ENCODE measurements around the gene CRY1. TPM values are rescaled to one million over a fixed set of nuclear protein-coding genes. Genes with fewer than 3 reads are reported as not detected.

The CRY1 gene
- total and polyA plus RNA-seq, 9 of the 15 experiments (the other 6 are each of a cell fraction or from before 2014, with no cell fraction given): 8.7 to 33.3 (median 25.2) TPM

GRCh38 chr12:106941481-106942156 is 151.7 kb downstream of the CRY1 start (continued):
- TF ChIP-seq ZNF134 (CRISPR knock-in tag; conservative IDR thresholded peaks at IDR 0.05) (peak; percentile 55; the same call in 1 of the 2 replicates), ESRRB (CRISPR knock-in tag; IDR thresholded peaks at IDR 0.05; ENCODE audit: borderline replicate concordance) (no peak), SNRNP70 (optimal IDR thresholded peaks at IDR 0.05; ENCODE audit: low read depth, low read length) (no peak), SMARCE1 (IDR thresholded peaks at IDR 0.05) (peak; percentile 88), JUN (IDR thresholded peaks at IDR 0.05; ENCODE audit: borderline replicate concordance, low read depth, low read length) (peak; percentile 17; the same call in 1 of the 2 replicates), JUN (CRISPR knock-in tag; IDR thresholded peaks at IDR 0.05; ENCODE audit: borderline replicate concordance) (no peak), MXD1 (CRISPR knock-in tag; IDR thresholded peaks at IDR 0.05; ENCODE audit: borderline replicate concordance, poor library complexity, severe bottlenecking) (no peak), TBL1XR1 (IDR thresholded peaks at IDR 0.05; ENCODE audit: low read length in 2 of 2) (peak in 1 of 2 experiments; percentile 91; a peak in 2 of 4 replicates), ARID1B (IDR thresholded peaks at IDR 0.05) (peak; percentile 93), HDAC2 (IDR thresholded peaks at IDR 0.05) (no peak), ZNF133 (CRISPR knock-in tag; IDR thresholded peaks at IDR 0.05) (no peak), MTF1 (CRISPR knock-in tag; IDR thresholded peaks at IDR 0.05; ENCODE audit: borderline replicate concordance) (no peak), LARP7 (IDR thresholded peaks at IDR 0.05) (no peak), ILF3 (IDR thresholded peaks at IDR 0.05; ENCODE audit: borderline replicate concordance) (0 out of 2 replicates have a peak, but pooled peaks have one; percentile 42), U2AF2 (optimal IDR thresholded peaks at IDR 0.05; ENCODE audit: low read depth, low read length) (no peak), HDAC1 (IDR thresholded peaks at IDR 0.05) (0 out of 4 replicates have a peak, but pooled peaks of 1 of the 2 experiments have one; percentile 11), ARID3A (IDR thresholded peaks at IDR 0.05; ENCODE audit: borderline replicate concordance, low read depth, low read length) (peak; percentile 58; the same call in 1 of the 2 replicates), CCNT2 (IDR thresholded peaks at IDR 0.05; ENCODE audit: borderline replicate concordance, extremely low read depth, insufficient read length, low read depth, low read length) (peak; percentile 48), CC2D1A (IDR thresholded peaks at IDR 0.05) (peak; percentile 38; the same call in 1 of the 2 replicates), BCOR (IDR thresholded peaks at IDR 0.05) (no peak), FOXM1 (IDR thresholded peaks at IDR 0.05; ENCODE audit: low read depth) (peak; percentile 64; the same call in 1 of the 2 replicates), FOXM1 (CRISPR knock-in tag; IDR thresholded peaks at IDR 0.05; ENCODE audit: low read depth) (no peak), CXXC5 (CRISPR knock-in tag; IDR thresholded peaks at IDR 0.05) (peak; percentile 49), MTA2 (IDR thresholded peaks at IDR 0.05; ENCODE audit: low read depth) (peak; percentile 85), STAT5A (IDR thresholded peaks at IDR 0.05; ENCODE audit: borderline replicate concordance, low read length) (peak; percentile 50; the same call in 1 of the 2 replicates), KDM1A (IDR thresholded peaks at IDR 0.05) (peak; percentile 18 to 66; a peak in 2 of 4 replicates), MEIS2 (IDR thresholded peaks at IDR 0.05; ENCODE audit: partially characterized antibody) (peak; percentile 98)
- TF ChIP-seq, protein P1, sequence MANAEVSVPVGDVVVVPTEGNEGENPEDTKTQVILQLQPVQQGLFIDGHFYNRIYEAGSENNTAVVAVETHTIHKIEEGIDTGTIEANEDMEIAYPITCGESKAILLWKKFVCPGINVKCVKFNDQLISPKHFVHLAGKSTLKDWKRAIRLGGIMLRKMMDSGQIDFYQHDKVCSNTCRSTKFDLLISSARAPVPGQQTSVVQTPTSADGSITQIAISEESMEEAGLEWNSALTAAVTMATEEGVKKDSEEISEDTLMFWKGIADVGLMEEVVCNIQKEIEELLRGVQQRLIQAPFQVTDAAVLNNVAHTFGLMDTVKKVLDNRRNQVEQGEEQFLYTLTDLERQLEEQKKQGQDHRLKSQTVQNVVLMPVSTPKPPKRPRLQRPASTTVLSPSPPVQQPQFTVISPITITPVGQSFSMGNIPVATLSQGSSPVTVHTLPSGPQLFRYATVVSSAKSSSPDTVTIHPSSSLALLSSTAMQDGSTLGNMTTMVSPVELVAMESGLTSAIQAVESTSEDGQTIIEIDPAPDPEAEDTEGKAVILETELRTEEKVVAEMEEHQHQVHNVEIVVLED (CRISPR knock-in tag; IDR thresholded peaks at IDR 0.05): no peak

All from K562 (cell line).